ENCODE results near the gene CPSF4L. TPM values are rescaled to one million over a fixed set of nuclear protein-coding genes. Genes with fewer than 3 reads are reported as not detected.
A peak's percentile ranks its signal among the peaks of the same experiment; 100 is the strongest.

CPSF4L gene
- total and polyA plus RNA-seq, 2 of the 13 experiments (the other 11 are each of a cell fraction or from before 2014, with no cell fraction given): 0.73 to 1.6 TPM

DNA sequence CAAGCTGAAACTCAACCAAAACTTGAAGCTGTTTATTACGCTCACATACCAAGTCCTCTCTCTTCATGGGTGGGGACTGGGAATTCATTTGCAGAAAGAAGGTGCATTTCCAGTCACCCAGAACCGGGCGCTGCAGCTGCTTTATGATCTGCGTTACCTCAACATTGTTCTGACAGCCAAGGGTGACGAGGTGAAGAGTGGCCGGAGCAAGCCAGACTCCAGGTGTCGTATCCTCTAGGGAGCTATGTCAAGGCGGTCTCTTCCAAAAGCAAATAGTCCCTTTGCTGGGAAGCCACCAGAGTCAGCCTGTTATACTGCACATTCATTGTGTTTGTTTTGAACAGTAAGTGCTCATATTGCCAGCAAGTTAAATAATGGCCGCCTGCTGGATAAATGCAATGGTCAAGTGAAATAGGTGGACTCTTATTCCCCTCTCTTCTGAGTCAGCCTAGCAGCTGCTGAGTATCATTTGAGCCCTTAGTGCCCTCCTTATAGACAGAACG, 56.2 kb downstream of the CPSF4L start:
- Histone ChIP-seq H3K9ac (ENCODE audit: insufficient read depth, low read depth, low read length) (0 out of 2 replicates have a peak overlapping the region, but pooled peaks have one; percentile 4), H3K79me2 (ENCODE audit: insufficient read depth, low read length) (peaks cover 12% of the 10 kb centered on the region), H3K36me3 (replicated peaks in 1 of 2; ENCODE audit: control insufficient read depth in 1 of 2, insufficient read depth in 2 of 2, low read length in 2 of 2) (peaks cover 22 to 63% of the 10 kb centered on the region in 2 experiments), H4K20me1 (ENCODE audit: insufficient read depth, low read length) (peaks cover 3% of the 10 kb centered on the region; the same call in 1 of the 2 replicates), H3K27ac (ENCODE audit: extremely low read length, insufficient read depth, low read length) (peak overlapping the region; percentile 53), H3K4me3 (replicated peaks in 1 of 3; ENCODE audit: insufficient read depth in 1 of 3, low read depth in 2 of 3, low read length in 3 of 3) (no peak overlapping the region), H3K9me3 (ENCODE audit: low read length) (no peaks in the 10 kb centered on the region), H3K4me1 (ENCODE audit: insufficient read depth, low read length) (peaks cover 60% of the 10 kb centered on the region), H2AFZ (ENCODE audit: low read length) (no peak overlapping the region), H3K27me3 (ENCODE audit: control insufficient read depth in 1 of 2, insufficient read depth in 2 of 2, low read length in 2 of 2) (no peaks in the 10 kb centered on the region), H3K4me2 (ENCODE audit: low read depth, low read length) (no peak overlapping the region)
- FAIRE-seq (peak; percentile 32), DNase-seq (ENCODE audit: low spot score) (peak; percentile 91), ATAC-seq (peak; percentile 26)
- in situ Hi-C loops (cut with HindIII; ENCODE audit: extremely low pct_ligation_motif_present, low pct_unique_long_range_greater_than_20kb): no loop called here
- 66% methylated on average over 10 of the region's 10 CpGs for WGBS (ENCODE audit: low lambda C conversion rate)
- POLR2A ChIA-PET: interaction anchor here (1.2 to 1.4 kb wide), 2 partner anchors 13 to 27 kb away, joined by 4 to 9 read pairs; partner anchors contain the start of gene COG1
- CTCF ChIA-PET (ENCODE audit: low intra/inter-chr PET ratio, low total read pairs): no interaction called here
- no TSS peak for BruUV-seq (replicated peaks)
- intact Hi-C loops (cut with micrococcal nuclease; ENCODE audit: unreplicated experiment): no loop called here
- TF ChIP-seq CTCF (CRISPR knock-in tag; IDR thresholded peaks at IDR 0.05) (0 out of 2 replicates have a peak, but pooled peaks have one; percentile 22), ZBTB38 (CRISPR knock-in tag; IDR thresholded peaks at IDR 0.05) (peak; percentile 40; the same call in 1 of the 2 replicates), SOX13 (IDR thresholded peaks at IDR 0.05) (no peak), SOX13 (CRISPR knock-in tag; conservative IDR thresholded peaks at IDR 0.05 in 1 of 2, IDR thresholded peaks at IDR 0.05 in 1 of 2) (peak in 1 of 2 experiments; percentile 73; a peak in 1 of 4 replicates), ZNF589 (CRISPR knock-in tag; conservative IDR thresholded peaks at IDR 0.05) (no peak), NCOA2 (CRISPR knock-in tag; IDR thresholded peaks at IDR 0.05) (0 out of 2 replicates have a peak, but pooled peaks have one; percentile 13), LCORL (IDR thresholded peaks at IDR 0.05) (no peak), LCORL (CRISPR knock-in tag; IDR thresholded peaks at IDR 0.05) (0 out of 2 replicates have a peak, but pooled peaks have one; percentile 34), FOXK1 (CRISPR knock-in tag; IDR thresholded peaks at IDR 0.05; ENCODE audit: borderline replicate concordance, low read depth) (0 out of 2 replicates have a peak, but pooled peaks have one; percentile 28), TAF1 (CRISPR knock-in tag; IDR thresholded peaks at IDR 0.05) (0 out of 2 replicates have a peak, but pooled peaks have one; percentile 20), CEBPG (CRISPR knock-in tag; IDR thresholded peaks at IDR 0.05) (no peak), CC2D1A (CRISPR knock-in tag; IDR thresholded peaks at IDR 0.05) (0 out of 2 replicates have a peak, but pooled peaks have one; percentile 30), TBX2 (CRISPR knock-in tag; IDR thresholded peaks at IDR 0.05; ENCODE audit: borderline replicate concordance) (peak; percentile 67; the same call in 1 of the 2 replicates), PAXIP1 (CRISPR knock-in tag; conservative IDR thresholded peaks at IDR 0.05) (0 out of 2 replicates have a peak, but pooled peaks have one; percentile 33)
- TF ChIP-seq, protein P1, sequence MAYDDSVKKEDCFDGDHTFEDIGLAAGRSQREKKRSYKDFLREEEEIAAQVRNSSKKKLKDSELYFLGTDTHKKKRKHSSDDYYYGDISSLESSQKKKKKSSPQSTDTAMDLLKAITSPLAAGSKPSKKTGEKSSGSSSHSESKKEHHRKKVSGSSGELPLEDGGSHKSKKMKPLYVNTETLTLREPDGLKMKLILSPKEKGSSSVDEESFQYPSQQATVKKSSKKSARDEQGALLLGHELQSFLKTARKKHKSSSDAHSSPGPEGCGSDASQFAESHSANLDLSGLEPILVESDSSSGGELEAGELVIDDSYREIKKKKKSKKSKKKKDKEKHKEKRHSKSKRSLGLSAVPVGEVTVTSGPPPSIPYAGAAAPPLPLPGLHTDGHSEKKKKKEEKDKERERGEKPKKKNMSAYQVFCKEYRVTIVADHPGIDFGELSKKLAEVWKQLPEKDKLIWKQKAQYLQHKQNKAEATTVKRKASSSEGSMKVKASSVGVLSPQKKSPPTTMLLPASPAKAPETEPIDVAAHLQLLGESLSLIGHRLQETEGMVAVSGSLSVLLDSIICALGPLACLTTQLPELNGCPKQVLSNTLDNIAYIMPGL (CRISPR knock-in tag; IDR thresholded peaks at IDR 0.05; ENCODE audit: borderline replicate concordance in 1 of 2, low read depth in 1 of 2): no peak; a peak in 1 of 4 replicates

Data from HepG2 (cell line).